Iris pigment epithelial cell (primary cell): Measurements from ENCODE around the gene PCDHB16.
"Not testable (repeated sequence)": the region's sequence is repeated elsewhere in the genome, so short reads cannot be mapped to it uniquely, and the experiment has no call there.

ENCODE experiments used
- DNase-seq: peaks from one replicate; pipeline ENCODE4 v3.0.0-alpha.2; 2011; ENCODE audit warnings: low read depth

Gene PCDHB16

DNA sequence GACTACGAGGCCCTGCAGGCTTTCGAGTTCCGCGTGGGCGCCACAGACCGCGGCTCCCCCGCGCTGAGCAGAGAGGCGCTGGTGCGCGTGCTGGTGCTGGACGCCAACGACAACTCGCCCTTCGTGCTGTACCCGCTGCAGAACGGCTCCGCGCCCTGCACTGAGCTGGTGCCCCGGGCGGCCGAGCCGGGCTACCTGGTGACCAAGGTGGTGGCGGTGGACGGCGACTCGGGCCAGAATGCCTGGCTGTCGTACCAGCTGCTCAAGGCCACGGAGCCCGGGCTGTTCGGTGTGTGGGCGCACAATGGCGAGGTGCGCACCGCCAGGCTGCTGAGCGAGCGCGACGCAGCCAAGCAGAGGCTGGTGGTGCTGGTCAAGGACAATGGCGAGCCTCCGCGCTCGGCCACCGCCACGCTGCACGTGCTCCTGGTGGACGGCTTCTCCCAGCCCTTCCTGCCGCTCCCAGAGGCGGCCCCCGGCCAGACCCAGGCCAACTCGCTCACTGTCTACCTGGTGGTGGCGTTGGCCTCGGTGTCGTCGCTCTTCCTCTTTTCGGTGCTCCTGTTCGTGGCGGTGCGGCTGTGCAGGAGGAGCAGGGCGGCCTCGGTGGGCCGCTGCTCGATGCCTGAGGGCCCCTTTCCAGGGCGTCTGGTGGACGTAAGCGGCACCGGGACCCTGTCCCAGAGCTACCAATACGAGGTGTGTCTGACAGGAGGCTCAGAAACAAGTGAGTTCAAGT is 2.1 kb downstream of the PCDHB16 start:
- DNase-seq = not testable (repeated sequence)

DNA sequence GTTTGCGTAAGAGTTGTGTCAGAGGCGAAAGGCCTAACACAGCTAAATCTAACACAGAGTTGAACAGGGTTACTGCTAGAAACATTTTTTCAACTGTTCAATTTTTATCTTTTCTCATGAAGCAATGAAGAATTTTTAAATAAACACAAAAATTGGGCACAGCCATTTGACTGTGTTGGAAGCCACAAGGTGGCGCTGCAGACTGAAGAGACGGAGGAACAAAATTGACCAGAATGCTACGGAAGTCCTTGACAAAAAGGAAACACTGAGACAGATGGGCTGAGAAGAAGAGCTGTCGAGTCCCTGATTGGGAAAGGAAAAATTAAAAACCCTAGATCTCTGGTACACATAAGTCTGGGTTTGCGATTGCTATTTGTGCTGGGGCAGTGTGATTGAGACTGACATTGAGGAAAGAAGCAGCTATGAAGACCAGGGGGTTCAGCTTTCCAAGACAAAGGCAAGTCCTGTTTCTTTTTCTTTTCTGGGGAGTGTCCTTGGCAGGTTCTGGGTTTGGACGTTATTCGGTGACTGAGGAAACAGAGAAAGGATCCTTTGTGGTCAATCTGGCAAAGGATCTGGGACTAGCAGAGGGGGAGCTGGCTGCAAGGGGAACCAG is 4.8 kb downstream of the PCDHB16 start, which contains the start of gene PCDHB9:
Gene PCDHB9, plus strand, starts transcription at position 265 of the 616 bp plus-strand sequence. Its CDS starts 158 bp downstream, at position 423.
- DNase-seq = peak; percentile 18

DNA sequence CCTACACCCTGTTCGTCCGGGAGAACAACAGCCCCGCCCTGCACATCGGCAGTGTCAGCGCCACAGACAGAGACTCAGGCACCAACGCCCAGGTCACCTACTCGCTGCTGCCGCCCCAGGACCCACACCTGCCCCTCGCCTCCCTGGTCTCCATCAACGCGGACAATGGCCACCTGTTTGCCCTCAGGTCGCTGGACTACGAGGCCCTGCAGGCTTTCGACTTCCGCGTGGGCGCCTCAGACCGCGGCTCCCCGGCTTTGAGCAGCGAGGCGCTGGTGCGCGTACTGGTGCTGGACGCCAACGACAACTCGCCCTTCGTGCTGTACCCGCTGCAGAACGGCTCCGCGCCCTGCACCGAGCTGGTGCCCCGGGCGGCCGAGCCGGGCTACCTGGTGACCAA is 6.5 kb downstream of the PCDHB16 start:
- not testable (repeated sequence) for DNase-seq

DNA sequence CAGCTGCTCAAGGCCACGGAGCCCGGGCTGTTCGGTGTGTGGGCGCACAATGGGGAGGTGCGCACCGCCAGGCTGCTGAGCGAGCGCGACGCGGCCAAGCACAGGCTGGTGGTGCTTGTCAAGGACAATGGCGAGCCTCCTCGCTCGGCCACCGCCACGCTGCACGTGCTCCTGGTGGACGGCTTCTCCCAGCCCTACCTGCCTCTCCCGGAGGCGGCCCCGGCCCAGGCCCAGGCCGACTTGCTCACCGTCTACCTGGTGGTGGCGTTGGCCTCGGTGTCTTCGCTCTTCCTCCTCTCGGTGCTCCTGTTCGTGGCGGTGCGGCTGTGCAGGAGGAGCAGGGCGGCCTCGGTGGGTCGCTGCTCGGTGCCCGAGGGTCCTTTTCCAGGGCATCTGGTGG is 6.9 kb downstream of the PCDHB16 start:
- not testable (repeated sequence) for DNase-seq

DNA sequence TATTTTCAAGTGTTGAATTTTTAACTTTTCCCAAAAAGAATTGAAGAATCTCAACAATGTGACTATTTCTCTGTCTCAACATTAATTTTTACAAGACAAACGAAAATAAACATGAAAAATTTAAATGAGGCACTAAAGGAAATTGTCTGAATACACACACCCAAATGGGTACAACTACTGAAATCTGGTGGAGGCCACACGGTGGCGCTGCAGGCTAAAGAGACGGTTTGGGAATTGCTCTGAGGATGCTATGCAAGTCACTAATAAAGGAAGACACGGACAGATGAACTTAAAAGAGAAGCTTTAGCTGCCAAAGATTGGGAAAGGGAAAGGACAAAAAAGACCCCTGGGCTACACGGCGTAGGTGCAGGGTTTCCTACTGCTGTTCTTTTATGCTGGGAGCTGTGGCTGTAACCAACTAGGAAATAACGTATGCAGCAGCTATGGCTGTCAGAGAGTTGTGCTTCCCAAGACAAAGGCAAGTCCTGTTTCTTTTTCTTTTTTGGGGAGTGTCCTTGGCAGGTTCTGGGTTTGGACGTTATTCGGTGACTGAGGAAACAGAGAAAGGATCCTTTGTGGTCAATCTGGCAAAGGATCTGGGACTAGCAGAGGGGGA is 10.0 kb downstream of the PCDHB16 start, which contains the start of gene PCDHB10:
Gene PCDHB10, plus strand, starts transcription at position 244 of the 616 bp plus-strand sequence. Its CDS starts 200 bp downstream, at position 444.
- DNase-seq = peak; percentile 15

DNA sequence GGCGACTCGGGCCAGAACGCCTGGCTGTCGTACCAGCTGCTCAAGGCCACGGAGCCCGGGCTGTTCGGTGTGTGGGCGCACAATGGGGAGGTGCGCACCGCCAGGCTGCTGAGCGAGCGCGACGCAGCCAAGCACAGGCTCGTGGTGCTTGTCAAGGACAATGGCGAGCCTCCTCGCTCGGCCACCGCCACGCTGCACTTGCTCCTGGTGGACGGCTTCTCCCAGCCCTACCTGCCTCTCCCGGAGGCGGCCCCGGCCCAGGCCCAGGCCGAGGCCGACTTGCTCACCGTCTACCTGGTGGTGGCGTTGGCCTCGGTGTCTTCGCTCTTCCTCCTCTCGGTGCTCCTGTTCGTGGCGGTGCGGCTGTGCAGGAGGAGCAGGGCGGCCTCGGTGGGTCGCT is 12.1 kb downstream of the PCDHB16 start:
- not testable (repeated sequence) for DNase-seq

DNA sequence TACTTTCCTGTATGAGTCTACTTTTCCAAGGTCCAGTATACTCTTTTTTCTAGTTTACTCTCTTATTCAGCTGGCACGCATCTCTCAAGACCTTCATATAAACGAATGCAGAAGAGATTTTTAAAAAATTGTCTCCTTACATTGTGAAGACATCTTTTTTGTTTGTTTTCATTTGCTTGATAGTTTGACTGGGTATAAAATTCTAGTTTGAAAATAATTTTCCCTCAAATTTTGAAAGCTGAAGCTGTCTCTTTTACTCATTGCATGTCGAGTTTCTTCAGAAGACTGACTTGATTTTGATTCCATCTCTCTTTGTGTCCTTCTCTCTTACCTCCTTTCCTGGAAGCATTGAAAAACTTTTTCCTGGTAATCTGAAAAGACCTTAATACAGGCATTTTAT is 14.2 kb downstream of the PCDHB16 start:
- no peak for DNase-seq

DNA sequence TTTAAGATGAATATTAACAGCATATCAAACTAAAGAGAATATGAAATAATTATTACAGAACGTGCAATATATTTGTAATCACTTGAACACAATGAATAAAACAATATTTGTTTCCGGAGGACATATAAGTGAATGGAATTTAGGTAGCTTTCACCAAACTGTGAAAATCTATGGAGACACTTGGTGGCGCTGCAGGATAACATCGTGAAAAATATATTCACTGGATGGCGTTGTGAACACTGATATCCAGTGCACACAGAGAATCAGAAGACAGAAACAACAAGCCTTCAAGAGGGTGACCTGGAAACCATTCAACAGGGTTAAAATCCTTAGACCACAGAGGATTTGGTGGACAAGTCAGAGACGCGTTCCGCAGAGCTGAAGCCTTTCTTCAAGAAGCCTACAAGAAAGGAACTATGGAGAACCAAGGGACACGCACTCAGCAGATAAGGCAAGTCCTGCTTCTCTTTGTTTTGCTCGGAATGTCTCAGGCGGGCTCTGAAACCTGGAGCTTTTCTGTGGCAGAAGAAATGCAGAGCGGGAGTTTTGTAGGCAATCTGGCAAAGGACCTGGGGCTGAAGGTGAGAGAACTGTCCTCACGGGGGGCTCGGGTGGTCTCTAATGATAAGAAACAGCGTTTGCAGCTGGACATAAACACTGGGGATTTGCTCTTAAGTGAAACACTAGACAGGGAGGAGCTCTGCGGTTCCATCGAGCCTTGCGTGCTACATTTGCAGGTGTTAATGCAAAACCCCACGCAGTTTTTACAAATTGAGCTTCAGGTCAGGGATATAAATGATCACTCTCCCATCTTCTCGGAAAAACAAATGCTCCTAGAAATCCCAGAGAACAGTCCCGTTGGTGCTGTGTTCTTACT is 17.4 kb downstream of the PCDHB16 start, which contains the start of gene PCDHB11:
Gene PCDHB11, plus strand, starts transcription at position 269 of the 877 bp plus-strand sequence. Its CDS starts 148 bp downstream, at position 417.
- DNase-seq = no peak

DNA sequence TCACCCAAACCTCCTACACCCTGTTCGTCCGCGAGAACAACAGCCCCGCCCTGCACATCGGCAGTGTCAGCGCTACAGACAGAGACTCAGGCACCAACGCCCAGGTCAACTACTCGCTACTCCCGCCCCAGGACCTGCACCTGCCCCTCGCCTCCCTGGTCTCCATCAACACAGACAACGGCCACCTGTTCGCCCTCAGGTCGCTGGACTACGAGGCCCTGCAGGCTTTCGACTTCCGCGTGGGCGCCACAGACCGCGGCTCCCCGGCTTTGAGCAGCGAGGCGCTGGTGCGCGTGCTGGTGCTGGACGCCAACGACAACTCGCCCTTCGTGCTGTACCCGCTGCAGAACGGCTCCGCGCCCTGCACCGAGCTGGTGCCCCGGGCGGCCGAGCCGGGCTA is 18.9 kb downstream of the PCDHB16 start:
- not testable (repeated sequence) for DNase-seq

DNA sequence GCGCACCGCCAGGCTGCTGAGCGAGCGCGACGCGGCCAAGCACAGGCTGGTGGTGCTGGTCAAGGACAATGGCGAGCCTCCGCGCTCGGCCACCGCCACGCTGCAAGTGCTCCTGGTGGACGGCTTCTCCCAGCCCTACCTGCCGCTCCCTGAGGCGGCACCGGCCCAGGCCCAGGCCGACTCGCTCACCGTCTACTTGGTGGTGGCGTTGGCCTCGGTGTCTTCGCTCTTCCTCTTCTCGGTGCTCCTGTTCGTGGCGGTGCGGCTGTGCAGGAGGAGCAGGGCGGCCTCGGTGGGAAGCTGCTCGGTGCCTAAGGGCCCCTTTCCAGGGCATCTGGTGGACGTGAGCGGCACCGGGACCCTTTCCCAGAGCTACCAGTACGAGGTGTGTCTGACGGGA is 19.5 kb downstream of the PCDHB16 start:
- not testable (repeated sequence) for DNase-seq

DNA sequence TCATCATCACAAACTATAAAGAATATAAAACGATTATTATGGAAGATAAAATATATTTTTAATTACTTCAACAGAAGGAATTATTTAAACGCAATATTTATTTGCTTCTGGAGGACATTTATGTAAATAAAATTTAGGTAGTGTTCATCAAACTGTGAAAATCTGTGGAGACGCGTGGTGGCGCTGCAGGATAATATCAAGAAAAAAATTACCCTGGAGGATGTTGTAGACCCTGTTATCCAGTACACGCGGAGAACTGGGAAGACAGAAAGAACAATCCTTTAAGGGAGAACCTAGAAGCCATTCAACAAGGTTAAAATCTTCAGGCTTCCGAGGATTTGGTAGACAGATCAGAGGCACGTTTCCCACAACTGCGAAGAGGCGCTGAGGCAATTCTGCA is 26.3 kb downstream of the PCDHB16 start, which contains the start of gene PCDHB12:
Gene PCDHB12, plus strand, starts transcription at position 242 of the 400 bp plus-strand sequence. CDS start 189 bp downstream, outside the sequence.
- DNase-seq = no peak

DNA sequence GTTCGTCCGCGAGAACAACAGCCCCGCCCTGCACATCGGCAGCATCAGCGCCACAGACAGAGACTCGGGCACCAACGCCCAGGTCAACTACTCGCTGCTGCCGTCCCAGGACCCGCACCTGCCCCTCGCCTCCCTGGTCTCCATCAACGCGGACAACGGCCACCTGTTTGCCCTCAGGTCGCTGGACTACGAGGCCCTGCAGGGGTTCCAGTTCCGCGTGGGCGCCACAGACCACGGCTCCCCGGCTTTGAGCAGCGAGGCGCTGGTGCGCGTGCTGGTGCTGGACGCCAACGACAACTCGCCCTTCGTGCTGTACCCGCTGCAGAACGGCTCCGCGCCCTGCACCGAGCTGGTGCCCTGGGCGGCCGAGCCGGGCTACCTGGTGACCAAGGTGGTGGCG is 28.1 kb downstream of the PCDHB16 start:
- DNase-seq = not testable (repeated sequence)

DNA sequence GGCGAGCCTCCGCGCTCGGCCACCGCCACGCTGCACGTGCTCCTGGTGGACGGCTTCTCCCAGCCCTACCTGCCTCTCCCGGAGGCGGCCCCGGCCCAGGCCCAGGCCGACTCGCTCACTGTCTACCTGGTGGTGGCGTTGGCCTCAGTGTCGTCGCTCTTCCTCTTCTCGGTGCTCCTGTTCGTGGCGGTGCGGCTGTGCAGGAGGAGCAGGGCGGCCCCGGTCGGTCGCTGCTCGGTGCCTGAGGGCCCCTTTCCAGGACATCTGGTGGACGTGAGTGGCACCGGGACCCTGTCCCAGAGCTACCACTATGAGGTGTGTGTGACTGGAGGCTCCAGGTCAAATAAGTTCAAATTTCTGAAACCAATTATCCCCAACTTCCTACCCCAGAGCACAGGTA is 28.7 kb downstream of the PCDHB16 start:
- not testable (repeated sequence) for DNase-seq

DNA sequence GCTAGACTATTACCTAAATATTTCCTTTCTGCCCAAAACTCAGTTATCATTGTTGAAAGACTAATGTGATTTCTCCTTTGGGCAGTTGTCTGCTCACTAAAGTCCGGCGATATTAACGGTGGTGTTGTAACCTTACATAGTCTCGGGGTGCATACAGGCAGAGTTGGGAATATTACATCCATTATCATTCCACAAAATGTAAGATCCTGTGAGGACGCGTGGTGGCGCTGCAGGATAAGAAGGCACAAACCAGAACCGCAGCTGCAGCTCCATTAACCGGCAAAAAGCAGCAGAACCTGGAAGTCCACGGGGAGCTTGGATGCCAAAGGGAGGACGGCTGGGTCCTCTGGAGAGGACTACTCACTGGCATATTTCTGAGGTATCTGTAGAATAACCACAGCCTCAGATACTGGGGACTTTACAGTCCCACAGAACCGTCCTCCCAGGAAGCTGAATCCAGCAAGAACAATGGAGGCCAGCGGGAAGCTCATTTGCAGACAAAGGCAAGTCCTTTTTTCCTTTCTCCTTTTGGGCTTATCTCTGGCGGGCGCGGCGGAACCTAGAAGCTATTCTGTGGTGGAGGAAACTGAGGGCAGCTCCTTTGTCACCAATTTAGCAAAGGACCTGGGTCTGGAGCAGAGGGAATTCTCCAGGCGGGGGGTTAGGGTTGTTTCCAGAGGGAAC is 31.6 kb downstream of the PCDHB16 start, which contains the start of gene PCDHB13:
Gene PCDHB13, plus strand, starts transcription at position 264 of the 684 bp plus-strand sequence. Its CDS starts 205 bp downstream, at position 469.
- DNase-seq = peak; percentile 25

DNA sequence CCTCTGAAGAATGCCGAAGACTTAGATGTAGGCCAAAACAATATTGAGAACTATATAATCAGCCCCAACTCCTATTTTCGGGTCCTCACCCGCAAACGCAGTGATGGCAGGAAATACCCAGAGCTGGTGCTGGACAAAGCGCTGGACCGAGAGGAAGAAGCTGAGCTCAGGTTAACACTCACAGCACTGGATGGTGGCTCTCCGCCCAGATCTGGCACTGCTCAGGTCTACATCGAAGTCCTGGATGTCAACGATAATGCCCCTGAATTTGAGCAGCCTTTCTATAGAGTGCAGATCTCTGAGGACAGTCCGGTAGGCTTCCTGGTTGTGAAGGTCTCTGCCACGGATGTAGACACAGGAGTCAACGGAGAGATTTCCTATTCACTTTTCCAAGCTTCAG is 32.4 kb downstream of the PCDHB16 start:
- not testable (repeated sequence) for DNase-seq

DNA sequence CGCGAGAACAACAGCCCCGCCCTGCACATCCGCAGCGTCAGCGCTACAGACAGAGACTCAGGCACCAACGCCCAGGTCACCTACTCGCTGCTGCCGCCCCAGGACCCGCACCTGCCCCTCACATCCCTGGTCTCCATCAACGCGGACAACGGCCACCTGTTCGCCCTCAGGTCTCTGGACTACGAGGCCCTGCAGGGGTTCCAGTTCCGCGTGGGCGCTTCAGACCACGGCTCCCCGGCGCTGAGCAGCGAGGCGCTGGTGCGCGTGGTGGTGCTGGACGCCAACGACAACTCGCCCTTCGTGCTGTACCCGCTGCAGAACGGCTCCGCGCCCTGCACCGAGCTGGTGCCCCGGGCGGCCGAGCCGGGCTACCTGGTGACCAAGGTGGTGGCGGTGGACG is 33.3 kb downstream of the PCDHB16 start:
- DNase-seq = not testable (repeated sequence)

DNA sequence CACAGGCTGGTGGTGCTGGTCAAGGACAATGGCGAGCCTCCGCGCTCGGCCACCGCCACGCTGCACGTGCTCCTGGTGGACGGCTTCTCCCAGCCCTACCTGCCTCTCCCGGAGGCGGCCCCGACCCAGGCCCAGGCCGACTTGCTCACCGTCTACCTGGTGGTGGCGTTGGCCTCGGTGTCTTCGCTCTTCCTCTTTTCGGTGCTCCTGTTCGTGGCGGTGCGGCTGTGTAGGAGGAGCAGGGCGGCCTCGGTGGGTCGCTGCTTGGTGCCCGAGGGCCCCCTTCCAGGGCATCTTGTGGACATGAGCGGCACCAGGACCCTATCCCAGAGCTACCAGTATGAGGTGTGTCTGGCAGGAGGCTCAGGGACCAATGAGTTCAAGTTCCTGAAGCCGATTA is 33.8 kb downstream of the PCDHB16 start:
- not testable (repeated sequence) for DNase-seq

DNA sequence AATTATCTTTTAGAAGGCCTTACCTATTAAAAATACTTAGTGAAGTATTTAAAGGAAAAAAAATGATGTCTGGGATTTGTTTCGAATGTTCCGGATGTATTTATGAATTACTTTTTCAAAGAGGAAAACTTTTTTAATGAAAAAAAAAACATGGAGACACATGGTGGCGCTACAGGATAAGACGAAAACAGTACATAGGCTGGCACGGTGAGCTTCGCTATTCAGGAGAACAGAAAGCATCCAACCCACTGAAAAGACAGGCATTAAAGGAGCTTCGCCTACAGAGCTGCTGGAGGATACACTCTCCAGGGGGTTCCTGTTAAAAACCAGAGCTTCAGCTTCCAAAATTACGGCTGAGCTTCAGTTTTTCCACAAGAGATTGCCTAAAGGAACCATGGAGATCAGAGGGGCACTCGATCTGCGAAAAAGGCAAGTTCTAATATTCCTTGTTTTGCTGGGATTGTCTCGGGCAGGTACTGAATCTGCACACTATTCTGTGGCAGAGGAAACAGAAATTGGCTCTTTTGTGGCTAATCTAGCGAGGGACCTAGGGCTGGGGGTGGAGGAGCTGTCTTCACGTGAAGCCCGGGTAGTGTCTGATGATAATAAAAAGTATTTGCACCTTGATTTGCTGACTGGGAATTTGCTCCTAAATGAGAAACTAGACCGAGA is 41.1 kb downstream of the PCDHB16 start, which contains the start of gene PCDHB14:
Gene PCDHB14, plus strand, starts transcription at position 232 of the 672 bp plus-strand sequence. Its CDS starts 163 bp downstream, at position 395.
- peak; percentile 28 for DNase-seq

DNA sequence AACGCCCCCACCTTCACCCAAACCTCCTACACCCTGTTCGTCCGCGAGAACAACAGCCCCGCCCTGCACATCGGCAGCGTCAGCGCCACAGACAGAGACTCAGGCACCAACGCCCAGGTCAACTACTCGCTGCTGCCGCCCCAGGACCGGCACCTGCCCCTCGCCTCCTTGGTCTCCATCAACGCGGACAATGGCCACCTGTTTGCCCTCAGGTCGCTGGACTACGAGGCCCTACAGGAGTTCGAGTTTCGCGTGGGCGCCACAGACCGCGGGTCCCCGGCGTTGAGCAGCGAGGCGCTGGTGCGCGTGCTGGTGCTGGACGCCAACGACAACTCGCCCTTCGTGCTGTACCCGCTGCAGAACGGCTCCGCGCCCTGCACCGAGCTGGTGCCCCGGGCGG is 42.7 kb downstream of the PCDHB16 start:
- DNase-seq = not testable (repeated sequence)

DNA sequence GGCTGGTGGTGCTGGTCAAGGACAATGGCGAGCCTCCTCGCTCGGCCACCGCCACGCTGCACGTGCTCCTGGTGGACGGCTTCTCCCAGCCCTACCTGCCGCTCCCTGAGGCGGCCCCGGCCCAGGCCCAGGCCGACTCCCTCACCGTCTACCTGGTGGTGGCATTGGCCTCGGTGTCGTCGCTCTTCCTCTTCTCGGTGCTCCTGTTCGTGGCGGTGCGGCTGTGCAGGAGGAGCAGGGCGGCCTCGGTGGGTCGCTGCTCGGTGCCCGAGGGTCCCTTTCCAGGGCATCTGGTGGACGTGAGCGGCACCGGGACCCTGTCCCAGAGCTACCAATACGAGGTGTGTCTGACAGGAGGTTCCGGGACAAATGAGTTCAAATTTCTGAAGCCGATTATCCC is 43.2 kb downstream of the PCDHB16 start:
- not testable (repeated sequence) for DNase-seq
